Dedifferentiated amniotic fluid mesenchymal stem cell (primary cell): ENCODE measurements around the gene ADAM10.

Experiments used
- DNase-seq: peaks from one replicate; pipeline ENCODE4 v3.0.0-alpha.2; 2016; ENCODE audit errors: extremely low spot score

ADAM10 gene

DNA sequence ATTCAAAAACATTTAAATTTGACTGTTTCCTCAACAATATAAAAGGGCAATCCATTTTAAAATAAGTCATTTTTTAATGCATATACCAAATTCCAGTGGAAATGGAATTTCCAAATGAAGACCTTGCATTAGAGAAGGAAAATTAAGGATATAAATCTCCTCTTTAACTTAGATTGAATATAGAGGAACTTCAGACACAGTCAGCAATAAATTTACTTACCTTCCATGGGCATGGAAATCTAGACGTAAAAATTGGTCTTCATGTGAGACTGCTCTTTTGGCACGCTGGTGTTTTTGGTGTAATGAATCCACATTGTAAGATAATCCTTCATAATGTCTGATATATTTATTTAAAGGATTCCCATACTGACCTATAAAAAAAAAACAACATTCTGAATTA, 32.1 kb downstream of the ADAM10 start:
- DNase-seq: no peak

DNA sequence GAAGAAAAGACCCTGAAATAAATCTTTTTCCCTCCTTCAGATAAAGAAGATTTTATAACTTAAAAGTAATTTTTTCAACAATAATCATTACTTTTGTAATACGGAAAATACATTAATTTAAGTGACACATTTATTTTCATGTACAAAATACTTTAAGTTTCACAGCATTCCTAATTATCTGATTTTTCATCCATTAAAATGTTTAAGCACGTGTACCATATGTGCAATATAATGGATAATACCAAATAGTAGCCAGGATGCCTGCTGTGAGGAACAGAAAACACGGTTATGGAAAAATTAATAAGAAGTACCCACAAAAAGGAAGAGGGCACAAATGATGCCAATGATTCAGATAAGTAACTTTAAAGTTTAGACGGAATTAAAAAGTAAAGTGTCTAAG, 33.5 kb downstream of the ADAM10 start:
- DNase-seq: no peak

DNA sequence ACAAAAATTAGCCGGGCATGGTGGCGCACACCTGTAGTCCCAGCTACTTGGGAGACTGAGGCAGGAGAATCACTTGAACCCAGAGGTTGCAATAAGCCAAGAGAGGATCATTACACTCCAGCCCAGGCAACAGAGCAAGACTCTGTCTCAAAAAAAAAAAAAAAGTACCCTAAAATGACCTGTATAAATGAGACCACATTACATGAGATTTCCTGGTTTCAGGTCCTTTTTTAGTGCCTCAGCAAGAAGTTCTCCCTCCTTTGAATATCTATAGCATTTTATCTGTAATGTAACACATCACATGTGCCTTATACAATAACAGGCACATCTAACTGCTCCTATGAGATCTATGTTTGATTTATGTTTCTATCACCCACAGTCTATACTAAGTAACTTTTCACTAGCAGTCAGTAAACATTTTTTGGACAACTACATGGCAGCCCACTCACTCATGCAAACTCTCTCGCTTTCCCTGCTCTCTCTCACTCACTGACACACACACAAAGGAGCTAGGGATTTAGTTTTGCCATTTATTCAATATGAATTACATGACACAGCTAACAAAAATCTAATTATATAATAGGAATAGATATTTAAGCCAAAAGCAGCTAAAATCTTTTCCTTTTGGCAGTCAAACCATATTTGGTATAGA, 34.1 kb downstream of the ADAM10 start:
- DNase-seq: no peak

DNA sequence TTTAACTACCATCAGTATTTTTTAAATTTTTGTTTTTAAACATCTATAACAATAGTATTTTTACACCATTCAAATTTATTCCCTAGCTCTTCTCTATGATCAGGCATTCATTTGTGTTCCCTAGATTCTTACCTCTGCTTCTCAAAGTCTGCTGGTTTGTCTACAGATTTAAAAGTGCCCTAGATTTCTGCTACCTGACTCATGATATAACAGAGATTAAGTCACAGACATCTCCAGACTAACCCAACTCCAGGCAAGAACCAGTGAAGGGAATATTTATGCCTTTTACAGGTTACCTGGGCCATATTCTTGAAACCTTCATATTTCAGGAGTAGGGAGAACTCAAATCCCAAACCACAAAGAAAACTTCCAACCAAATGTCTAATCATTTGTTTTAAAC, 38.8 kb downstream of the ADAM10 start:
- DNase-seq: no peak

DNA sequence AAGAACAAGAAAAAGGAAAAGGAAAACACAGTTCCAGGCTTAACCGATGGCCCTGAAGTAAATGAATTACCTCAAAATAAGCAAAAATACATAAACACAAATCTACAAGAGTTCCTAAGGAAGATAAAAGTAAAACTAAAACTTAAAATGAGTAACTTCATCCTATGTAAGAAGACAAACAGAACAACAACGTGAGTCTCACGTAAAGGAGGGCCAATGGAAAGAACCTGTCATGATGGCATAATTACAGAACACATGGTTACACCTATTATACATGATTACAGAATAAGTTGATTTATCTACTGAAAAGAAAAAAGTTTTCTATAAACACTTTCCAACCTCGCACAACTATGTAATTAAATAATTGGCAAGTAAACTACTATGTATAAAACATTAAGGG, 42.1 kb downstream of the ADAM10 start:
- DNase-seq: no peak

DNA sequence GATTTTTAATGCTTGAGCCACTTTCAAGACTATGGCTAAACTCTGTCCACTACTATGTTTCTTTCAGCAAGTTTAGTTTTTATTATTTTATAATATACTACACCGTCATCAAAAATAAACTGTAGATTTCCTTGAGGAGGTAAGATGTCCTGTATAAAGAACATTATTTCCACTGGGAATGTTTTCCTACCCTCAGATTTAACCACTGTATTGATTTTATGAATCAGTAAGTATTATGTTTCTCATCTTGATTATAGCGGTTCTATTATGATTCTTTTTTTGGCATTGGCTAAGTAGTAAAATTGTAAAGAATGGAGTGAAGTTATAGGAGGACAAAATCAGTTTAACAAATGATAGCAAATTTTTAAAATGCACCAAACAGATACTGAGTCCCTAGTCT, 44.4 kb downstream of the ADAM10 start:
- DNase-seq: no peak

DNA sequence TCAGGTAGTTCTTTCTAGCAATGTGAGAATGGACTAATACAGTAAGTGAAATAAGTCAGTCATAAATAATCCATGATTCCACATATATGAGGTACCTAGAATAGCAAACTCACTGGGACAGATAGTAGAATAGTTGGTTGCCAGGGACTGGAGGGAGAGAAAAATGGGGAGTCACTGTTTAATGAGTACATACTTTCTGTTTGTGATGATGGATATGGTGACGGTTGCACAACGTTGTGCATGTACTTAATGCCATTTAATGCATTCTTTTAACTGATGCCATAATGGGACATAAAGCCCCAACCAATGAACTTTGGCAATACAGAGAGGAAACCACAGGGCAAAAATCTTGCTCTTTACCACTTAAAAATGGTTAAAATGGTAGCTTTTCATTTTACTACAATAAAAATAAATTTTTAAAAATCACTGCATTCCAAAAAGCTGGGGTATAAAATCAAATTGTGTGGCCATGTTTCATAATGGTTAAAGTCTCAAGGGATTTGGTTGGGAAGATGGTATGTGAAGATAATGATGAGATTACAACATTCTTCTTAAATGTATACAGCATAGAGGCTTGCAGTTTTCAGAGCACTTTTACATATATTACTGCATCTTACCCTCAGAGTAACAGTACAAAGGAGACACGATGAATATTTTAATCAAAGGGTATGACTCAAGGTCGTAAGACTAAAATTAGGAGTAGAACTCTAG, 45.2 kb downstream of the ADAM10 start:
- DNase-seq: peak; percentile 20

DNA sequence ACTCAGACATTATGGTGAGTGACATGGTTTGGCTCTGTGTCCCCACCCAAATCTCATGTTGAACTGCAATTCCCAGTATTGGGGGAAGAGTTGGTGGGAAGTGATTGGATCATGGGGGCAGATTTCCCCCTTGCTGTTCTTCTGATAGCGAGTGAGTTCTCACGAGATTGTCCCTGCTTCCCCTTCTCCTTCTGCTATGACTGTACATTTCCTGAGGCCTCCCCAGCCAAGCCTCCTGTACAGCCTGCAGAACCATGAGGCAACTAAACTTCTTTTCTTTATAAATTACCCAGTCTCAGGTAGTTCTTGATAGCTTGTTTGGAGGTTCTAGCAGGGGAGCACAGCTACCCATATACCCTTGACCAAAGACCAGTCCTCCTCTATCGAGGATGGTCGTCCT, 45.9 kb downstream of the ADAM10 start:
- DNase-seq: no peak

DNA sequence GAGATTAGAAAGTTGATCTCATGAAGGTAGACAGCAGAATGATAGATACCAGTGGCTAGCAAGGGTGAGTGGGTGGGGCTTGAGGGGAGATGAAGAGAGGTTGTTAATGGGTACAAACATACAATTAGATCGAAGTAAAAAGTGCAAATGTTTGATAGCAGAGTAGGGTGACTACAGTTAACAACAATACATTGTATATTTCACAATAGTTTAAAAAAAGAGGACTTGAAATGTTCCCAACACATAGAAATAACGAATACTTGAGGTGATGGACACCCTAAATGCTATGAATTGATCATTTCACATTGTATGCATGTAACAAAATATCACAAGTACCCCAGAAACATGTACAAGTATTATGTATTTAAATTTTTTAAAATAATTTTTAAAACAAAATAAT, 47.3 kb downstream of the ADAM10 start:
- no peak for DNase-seq

DNA sequence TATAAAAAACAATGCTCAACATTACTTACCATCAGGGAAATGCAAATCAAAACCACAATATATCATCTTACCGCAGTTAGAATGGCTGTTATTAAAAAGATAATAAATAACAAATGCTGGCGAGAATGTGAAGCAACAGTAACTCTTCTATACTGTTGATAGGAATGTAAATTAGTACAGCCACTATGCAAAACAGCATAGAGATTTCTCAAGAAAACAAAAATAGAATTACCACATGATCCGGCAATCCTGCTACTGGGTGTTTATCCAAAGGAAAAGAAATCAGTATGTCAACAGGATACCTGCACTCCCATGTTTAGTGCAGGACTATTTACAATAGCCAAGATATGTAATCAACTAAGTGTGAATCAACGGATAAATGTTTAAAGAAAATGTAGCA, 48.1 kb downstream of the ADAM10 start:
- no peak for DNase-seq

DNA sequence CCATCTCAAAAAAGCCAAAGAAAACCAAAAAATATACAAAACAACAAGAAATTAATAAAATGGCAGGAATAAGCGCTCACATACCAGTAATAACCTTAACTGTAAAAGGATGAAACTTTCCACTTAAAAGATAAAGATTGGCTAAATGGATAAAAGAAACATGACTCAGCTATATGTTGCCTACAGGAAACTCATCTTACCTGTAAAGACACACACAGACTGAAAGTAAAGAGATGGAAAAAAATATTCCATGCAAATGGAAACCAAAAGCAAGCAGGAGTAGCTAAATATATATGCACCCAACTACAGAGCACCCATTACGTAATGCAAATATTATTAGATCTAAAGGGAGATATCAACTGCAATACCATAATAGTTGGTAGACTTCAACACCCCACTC, 49.7 kb downstream of the ADAM10 start:
- DNase-seq: no peak

DNA sequence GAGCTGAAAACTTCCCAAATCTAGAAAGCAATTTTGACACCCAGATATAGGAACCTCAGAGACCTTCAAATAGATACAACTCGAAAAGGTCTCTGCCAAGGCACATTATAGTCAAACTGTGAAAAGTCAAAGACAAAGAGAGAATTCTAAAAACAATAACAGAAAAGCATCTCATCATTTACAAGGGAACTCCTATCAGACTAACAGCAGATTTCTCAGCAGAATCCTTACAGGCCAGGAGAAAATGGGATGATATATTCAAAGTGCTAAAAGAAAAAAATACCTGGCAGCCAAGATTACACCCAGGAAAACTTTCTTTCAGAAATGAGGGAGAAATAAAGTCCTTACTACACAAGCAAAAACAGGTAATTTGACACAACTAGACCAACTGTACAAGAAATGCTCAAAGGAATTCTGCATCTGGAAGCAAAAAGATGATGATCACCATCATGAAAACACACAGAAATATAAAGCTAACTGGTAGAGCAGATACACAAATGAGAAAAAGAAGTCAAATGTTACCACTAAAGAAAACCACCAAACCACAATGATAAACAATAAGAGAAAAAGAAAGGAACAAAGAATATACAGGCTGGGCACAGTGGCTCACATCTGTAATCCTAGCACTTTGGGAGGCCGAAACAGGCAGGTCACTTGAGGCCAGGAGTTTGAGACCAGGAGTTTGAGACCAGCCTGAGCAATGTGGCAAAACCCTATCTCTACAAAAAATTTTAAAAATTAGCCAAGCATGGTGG, 50.4 kb downstream of the ADAM10 start:
- DNase-seq: no peak

DNA sequence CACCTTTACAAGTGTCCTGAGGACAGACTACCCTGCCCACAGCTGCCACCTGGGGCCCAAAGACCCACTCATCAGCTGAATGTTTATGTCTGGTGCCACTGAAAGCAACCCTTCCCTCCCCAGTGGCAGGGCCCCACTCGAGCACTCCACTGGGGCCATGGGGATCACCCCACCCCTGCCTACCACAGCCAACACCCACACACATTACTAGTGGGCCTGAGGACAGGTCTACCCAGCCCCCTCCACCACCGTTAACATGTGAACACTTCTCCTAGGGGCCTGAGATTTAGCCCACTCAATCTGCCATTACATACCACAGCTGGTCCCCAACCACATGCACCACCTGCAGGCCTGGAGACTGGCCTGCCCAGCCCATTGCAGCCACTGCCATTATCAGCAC, 52.3 kb downstream of the ADAM10 start:
- no peak for DNase-seq

DNA sequence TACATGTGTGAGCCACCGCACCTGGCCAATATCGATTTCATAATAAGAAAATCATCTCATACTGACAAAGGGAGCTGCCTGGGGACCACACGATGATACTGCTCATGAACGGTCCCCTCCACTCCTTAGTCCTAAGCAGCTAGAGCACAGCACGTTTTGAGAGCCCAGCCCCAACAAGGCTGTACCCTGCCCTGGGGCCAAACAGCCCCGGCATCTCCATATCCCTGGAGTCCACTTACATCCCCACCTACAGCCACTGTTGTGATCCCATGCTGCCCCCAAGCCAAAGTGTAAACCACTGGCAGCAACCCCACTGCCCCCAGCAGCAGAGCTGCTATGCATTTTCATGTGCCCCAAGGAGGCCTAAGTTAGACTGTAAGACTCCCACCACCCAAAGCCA, 52.8 kb downstream of the ADAM10 start:
- DNase-seq: no peak

DNA sequence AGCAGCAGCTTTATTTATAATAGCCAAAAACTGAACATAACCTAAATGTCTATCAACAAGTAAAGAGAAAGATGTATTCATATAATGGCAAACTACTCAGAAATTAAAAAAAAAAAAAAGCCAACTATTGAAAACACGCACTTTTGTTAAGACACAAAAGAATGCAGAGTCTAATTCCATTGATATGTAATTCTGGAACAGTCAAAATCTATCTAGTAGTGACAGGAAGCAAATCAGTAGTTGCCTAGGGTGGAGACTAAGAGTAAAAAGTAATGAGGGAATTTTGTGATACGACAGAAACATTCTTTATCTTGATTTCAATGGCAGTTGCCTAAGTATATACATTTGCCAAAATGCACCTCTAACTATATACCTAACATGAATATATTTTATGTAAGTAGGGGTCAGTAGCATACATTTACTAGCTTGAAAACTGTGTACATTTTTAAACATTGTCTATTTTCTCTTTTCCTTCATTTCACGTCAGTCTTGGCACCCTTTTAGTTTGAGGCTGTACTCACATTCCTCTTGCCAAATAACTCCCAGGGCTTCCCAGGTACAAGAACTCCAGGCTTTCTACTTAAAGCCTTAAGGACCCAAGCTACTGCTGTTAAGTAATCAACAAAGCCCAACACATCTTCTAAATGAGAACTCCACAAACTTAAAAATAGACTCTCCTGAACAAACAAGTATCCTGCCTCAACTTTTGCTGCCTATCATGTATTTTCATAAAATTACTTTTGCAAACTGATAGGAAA, 54.7 kb downstream of the ADAM10 start:
- DNase-seq: no peak

DNA sequence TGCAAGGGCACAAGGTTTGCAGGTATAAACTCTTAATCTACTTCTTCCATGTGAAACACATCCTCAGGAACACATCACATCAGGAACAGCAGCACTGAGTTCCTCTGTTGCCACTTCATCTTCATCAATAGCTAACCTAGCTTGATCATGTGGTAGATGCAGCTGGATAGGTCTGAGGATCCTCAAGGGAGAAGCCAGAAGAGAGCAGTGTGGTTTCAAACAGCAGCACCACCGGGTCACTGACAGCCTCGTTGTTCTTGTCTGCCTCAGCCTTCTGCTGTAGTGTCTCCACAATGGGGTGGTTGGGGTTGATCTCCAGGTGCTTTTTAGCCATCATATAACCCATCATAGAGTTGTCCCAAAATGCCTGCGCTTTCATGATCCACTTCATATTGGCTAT, 58.8 kb downstream of the ADAM10 start:
- no peak for DNase-seq

DNA sequence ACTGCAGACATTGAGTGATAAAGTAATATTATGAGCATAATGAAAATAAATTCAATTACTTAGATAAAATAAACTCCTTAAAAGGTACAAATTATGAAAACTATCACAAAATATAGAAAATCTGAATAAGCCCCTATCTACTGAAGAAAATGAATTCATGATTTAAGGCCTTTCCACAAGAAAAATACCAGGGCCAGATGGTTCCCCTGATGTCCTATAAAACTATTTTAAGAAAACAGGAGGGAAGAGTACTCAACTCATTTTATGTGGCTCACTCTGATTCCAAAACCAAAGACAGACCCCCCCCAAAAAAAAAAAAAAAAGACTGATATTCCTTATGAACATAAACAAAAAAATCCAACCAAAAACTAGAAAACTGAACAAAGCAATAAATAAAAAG, 59.9 kb downstream of the ADAM10 start:
- DNase-seq: no peak

DNA sequence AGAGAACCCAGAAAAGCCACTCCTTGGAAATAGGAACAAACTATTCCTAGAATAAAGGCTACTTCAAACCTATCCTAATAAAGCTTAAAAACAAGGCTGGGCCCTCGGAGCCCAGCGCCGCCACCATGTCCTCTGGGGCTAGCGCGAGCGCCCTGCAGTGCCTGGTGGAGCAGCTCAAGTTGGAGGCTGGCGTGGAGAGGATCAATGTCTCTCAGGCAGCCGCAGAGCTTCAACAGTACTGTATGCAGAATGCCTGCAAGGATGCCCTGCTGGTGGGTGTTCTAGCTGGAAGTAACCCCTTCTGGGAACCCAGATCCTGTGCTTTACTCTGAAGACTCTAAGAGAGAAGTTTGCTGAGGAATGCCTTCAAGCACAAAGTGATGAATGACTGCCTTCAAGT, 63.2 kb downstream of the ADAM10 start:
- no peak for DNase-seq

DNA sequence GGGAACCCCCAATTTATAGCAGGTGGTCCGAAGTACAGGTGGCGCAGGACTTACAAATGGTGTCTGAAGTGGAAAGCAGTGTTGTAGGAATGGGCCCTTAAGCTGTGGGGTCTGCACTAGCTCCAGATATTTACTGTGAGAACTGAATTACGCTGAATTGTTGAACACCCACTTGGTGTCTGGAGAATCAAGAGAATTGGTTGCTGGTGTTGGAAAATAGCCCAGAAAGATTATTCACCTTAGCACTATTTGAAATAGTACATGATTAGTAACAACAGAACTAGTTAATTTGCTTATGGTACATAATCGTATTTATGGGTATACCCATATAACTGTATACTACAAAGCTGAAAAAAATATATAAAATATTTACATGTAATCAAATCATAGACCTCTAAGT, 64.8 kb downstream of the ADAM10 start:
- DNase-seq: no peak

DNA sequence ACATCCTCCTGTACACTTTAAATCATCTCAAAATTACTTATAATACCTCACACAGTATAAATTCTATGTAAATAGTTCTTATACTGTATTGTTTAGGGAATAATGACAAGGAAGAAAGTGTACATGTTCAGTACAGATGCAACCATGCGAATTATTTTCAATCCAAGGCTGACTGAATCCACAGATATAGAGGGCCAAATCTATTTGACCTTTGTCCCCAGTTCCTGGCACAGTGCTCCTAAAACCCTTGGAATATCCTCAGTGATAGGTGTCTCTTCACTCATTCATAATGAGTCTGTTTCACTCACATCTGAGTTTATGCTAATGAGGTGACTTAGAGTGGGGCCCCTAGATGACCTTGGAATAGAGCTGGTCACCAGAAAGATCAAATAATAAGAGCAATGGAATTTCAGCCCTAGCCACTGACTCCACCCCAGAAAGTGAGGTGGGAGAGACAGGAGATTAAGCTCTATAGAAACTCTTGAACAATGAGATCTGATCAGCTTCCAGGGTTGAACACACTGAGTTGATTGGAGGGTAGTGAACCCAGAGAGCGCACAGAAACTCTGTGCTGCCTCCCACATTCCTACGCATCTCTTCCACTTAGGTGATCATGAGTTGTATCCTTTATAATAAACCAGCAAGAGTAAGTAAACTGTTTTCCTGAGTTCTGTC, 65.3 kb downstream of the ADAM10 start:
- no peak for DNase-seq

DNA sequence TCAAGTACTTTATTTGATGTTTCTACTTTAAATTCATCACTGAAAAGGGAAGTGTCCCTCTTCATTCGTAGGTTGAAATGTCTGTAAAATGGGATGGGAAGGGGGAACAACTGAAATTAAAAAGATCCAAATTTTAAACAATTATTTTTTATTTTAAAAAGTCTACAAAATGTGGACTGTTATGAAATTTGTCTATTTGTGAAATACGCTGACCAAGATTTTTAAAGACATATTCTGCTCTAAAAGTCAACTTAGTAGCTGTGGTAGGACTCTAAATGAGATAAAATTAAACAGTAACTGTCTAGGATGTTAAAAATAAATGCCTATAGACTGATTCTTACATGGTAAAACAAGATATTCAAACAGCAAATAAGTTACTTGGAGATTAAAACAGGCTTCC, 67.3 kb downstream of the ADAM10 start:
- DNase-seq: no peak

DNA sequence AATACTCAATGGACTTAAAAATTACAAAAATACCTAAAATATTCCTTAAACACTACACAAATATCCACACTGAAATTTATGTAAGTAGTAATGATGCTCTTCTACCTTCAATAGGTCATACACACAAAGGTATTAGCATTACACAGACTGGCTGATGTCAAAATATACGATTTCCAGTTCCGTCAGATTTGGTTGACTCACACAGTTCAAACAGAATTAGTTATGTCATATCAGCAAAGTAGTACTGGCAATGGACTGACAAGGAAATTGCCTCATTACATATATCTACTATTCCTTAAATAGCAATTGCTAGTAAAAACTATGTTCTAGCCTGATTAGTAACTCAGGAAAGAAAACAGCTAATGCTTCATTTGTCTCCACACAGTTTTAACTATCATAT, 70.8 kb downstream of the ADAM10 start:
- no peak for DNase-seq
